ENCODE measurements around the gene SLC19A1. TPM values are rescaled to one million over a fixed set of nuclear protein-coding genes. Genes with fewer than 3 reads are reported as not detected.

The SLC19A1 gene
- total RNA-seq, 4 donors from 2014 or later, result 7.6 to 12.8 (median 10.3) TPM; not detected in 1

GRCh38 chr21:45482899-45483821, 59.1 kb downstream of the SLC19A1 start:
- Histone ChIP-seq H3K27ac (no peak overlapping the region), H3K9me3 (no peaks in the 10 kb centered on the region), H3K36me3 (no peaks in the 10 kb centered on the region), H3K4me1 (no peaks in the 10 kb centered on the region), H3K27me3 (no peaks in the 10 kb centered on the region), H3K4me3 (no peak overlapping the region)
- no peak for DNase-seq
- TF ChIP-seq CTCF (IDR thresholded peaks at IDR 0.05) (no peak), POLR2A (IDR thresholded peaks at IDR 0.05) (no peak)
- intact Hi-C loops (cut with DNase I; ENCODE audit: low total_unique reads), result no loop called here

- no peaks in the 10 kb centered on the region for H3K36me3 ChIP-seq
- TF ChIP-seq CTCF (IDR thresholded peaks at IDR 0.05), result no peak
- no peak overlapping the region for H3K4me3 ChIP-seq
- no peak overlapping the region for H3K27ac ChIP-seq
- no peaks in the 10 kb centered on the region for H3K27me3 ChIP-seq
- no peaks in the 10 kb centered on the region for H3K9me3 ChIP-seq
- DNase-seq, result no peak
- H3K4me1 ChIP-seq, result no peaks in the 10 kb centered on the region
- intact Hi-C loops (cut with DNase I; ENCODE audit: low total_unique reads), result no loop called here
Observed at GRCh38 chr21:45481977-45482898, 60.0 kb downstream of the SLC19A1 start.

DNA sequence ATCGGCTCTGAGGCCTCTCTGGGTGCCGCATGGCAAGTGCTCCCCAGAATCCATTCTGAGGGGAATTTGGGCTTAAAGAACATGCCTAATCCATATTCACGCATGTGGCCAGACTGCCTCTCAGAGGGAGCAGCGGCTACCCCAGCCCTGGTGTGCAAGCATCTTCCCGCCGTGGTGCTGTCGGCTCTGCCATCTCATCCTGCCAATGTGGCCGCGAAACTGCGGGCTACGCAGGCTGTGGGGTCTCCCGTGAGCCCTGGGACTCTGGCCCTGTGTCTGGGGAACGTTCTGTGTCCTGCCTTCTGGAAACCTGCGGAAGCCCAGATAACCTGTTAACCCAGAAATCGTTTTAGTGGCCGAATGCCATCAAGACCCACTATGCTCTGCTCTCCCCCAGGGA, 60.7 kb downstream of the SLC19A1 start:
- no peaks in the 10 kb centered on the region for H3K9me3 ChIP-seq
- no peak for TF ChIP-seq POLR2A (IDR thresholded peaks at IDR 0.05)
- TF ChIP-seq CTCF (IDR thresholded peaks at IDR 0.05), result no peak
- H3K27me3 ChIP-seq, result no peaks in the 10 kb centered on the region
- H3K36me3 ChIP-seq, result no peaks in the 10 kb centered on the region
- no peak overlapping the region for H3K27ac ChIP-seq
- no peak for DNase-seq
- intact Hi-C loops (cut with DNase I; ENCODE audit: low total_unique reads), result no loop called here
- H3K4me1 ChIP-seq, result no peaks in the 10 kb centered on the region
- no peak overlapping the region for H3K4me3 ChIP-seq

- no peaks in the 10 kb centered on the region for H3K36me3 ChIP-seq
- intact Hi-C loops (cut with DNase I; ENCODE audit: low total_unique reads), result no loop called here
- TF ChIP-seq CTCF (IDR thresholded peaks at IDR 0.05) (no peak), POLR2A (IDR thresholded peaks at IDR 0.05) (no peak)
Observed at GRCh38 chr21:45480701-45481500, 61.3 kb downstream of the SLC19A1 start.

More at GRCh38 chr21:45480701-45481500, 61.3 kb downstream of the SLC19A1 start:
- Histone ChIP-seq H3K9me3 (no peaks in the 10 kb centered on the region), H3K4me3 (no peak overlapping the region), H3K27ac (no peak overlapping the region), H3K27me3 (no peaks in the 10 kb centered on the region), H3K4me1 (no peaks in the 10 kb centered on the region)
- DNase-seq, result no peak
